GM21367 (cell line): ENCODE results near the gene PAX2.

Source experiments
- ATAC-seq: cut with Tn5 transposase; IDR thresholded peaks from one replicate; pipeline ENCODE4 v1.9.1; 2021; ENCODE audit not compliant: unreplicated experiment

Gene PAX2

DNA sequence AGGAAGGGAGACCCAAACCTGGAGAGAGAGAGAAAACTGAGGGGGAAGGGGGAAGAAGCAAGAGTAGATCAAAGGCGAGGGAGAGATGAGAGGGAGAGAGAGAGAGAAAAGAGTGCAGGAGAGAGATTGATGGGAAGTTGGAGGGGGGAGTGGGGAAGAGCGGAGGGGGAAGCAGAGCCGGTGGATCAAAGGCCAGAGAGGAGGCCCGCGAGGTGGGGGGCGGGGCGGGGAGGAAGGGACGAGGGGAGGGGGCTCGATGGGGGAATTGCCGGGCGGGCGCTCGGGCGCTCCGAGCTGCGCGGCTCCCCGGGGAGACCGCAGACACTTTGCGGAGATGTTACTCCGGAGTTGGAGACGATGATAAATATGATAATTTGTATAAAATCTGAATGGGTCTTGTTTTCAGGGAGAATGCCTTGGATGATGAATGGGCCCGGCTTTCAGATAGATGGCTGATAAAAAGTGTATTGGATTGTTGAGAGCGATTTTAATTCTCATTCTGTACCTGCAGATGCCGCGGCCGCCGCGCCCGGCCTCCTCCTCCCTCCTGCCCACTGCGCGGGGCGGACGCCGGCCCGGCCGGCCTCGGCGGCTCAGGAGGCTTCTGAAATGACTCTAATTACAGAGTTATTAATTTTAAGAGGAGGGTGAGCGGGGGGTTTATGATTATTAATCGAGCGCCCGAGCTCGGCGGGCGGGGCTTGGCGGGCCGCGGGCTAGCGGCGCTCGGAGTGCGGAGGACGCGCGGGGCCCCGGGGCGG, 21.4 kb upstream of the PAX2 start:
- no peak for ATAC-seq

DNA sequence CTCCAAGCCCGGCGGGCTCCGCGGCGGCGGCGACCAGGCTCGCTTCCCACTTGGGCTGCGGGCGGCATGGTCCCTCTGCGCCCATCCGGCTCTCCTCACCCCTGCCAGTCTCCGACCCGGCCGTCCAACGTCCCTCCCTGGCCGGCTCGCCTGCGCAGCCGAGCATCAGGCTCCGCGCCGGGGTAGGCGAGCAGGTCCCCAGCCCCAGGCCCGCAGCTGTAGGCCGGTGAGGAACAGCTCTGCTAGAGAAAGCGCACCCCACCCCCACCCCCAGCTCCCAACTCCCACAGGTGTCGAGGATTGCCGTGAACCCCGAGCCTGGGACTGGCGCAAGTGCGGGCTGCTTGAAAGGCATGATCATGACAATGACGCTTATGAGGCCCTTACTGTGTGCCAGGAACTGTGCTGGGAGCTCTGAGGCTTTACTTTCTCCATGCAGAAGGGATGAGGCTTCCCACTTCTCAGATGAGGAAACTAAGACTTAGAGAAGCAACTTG, 20.8 kb upstream of the PAX2 start:
- no peak for ATAC-seq

DNA sequence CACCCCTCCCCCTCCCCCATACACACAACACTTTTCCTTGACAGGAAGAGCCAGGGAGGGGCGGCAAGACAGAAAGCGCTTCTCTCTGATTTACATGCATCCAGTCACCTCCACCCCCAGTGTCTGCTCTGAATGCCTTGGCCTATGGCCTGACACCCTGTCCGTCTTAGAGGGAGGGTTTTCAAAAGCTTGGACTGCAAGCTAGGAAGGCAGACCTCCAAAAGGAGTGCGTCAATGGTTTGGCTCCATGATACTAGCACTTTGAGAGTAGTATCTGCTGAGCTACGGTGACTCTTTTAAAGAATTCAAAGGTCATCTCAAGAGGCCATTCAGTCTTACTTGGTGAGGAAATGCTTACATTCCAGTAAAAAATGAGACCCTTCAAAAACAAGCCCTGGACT, 20.3 kb upstream of the PAX2 start:
- no peak for ATAC-seq

DNA sequence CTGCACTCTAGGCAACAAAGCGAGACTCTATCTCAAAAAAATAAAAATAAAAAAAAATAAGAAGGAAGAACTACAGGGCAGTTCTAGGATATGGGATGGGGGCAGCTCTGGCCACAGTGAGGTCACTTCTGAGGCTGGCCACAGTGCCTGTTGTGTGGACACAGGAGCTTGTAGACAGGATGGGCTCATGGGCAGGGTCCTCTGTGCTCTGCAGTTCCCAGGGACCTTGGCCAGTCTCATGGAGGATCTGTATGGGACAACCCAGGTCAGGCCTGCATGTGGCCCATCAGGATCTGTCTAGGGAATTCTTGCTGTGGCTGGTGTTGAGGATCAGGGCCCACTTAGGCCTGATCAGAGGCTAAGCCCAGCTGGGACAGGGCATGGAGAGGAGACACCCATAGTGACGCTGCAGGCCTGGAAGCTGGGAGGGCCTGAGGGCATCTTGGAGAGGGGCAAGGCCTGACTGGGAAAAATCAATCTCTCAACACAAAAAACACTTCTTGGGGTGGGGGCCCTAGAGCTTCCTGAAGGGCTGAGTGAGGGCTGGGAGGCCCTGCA, 19.4 kb upstream of the PAX2 start:
- no peak for ATAC-seq

- no peak for ATAC-seq
These were observed 17.6 kb upstream of the PAX2 start for GRCh38 chr10:100727808-100728207.

DNA sequence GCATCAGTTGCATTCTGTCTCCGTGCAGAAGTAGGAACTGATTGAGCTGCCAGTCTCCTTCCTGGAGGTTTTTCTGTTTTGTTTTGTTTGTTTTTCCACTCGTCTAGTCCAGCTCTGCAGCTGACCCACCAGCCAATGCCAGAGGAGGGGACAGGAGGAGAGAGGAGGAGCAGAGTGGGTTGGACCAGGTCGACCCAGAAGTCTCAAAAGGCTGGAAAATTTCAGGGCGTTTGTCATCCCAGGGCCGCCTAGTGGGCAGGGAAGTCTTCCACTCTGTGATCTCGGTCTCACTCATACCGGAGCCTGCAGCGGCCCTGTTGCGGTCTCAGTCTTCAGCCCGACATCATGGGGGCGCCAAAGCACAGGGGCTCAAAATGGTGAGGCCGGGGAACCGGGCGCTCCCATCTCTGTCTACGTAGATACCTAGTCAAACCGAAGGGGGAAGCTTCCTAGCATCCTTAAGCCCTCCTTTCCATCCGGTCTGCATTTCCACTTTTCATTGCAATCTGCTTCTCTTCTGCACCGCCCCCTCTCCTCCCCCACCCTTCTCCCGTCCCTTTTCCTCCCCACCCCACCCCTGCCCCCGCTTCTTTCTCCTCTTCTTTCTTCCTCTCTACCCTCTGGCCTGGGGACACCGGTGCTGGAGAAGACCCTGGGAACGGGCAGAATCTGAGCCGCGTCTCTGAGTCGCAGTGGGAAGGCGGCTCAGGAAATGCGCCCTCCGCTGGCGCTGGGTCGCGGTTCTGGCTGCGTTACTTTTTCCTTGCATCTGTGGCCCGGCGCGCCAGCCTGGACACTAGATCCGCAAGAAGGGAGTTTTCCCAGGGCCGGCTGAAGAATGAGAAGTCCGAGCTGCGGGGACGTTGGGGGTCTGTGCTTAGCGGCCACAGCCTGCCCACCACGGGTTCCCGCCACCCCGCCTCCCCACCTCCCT, 16.2 kb upstream of the PAX2 start:
- no peak for ATAC-seq

GRCh38 chr10:100729862-100730724, 15.3 kb upstream of the PAX2 start:
- no peak for ATAC-seq

DNA sequence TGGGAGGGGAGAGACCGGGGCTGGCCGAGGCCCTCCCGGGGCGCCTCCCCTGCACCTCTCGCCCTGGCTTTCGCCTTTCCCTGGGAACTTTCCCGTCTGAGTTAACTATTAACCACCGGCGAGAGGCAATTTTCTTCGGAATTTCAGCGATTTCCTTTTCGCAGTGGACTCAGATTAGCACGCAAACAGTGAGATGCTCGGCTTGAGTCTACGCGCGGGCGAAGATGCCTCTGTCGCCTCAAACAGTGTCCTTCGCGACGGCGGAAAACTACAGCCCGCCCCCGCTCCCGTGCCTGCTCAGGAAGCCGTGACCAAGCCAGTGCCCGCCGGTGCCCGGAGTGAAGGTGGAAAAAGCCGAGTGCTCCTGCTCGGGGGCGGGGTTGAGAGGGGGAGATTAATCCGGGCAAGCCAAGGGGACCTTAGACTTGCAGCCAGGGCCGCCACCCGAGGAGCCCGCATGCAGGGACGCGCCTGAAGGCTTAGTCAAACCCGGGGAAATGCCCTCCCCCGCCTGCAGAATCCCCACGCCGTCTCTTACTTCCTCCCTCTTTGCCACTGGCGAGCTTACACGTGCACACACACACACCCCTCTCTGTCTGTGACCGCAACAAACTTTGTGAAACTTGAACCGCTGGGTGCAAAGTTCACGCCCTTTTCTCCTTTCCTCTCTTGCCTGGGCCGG, 14.5 kb upstream of the PAX2 start:
- peak; percentile 64 for ATAC-seq

DNA sequence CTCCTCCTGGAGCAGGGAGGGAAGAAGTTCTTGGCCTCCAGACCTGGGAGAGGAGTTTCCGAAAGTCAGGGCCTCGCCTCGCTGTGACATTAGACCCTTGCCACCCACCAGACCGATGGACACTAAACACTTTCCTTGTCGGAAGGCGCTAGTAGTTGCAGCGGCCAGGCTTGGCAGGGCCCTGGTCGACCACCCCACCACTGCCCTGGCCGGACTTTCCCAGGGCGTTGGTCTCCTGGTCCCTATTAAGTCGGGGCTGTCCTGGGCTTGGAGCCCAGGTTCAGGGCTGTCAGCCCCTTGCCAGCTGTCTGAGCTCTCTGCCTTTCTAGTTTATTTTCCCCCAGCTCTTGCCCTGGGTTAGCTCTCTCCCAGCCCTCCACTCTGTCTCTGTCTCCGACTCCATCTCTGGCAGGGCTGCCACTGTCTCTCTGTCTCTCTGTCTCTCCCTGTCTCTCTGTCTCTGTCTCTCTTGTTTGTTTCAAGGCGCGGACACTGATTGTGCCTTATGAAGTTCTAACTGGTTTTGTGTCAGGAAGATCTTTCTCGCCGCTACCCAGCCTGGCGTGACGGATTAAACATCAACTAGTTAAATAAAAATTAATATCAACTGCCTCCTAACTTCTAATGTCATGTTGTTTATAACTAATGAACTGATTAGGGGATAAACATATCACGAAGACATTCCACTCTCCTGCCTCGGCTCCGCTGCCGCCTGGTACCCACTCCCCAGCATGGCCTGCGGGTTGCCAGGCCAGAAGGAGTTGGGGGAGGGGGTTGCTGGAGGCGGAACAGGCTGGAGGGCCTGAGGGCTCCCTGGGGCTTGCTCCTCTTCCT, 13.8 kb upstream of the PAX2 start:
- ATAC-seq, result no peak

DNA sequence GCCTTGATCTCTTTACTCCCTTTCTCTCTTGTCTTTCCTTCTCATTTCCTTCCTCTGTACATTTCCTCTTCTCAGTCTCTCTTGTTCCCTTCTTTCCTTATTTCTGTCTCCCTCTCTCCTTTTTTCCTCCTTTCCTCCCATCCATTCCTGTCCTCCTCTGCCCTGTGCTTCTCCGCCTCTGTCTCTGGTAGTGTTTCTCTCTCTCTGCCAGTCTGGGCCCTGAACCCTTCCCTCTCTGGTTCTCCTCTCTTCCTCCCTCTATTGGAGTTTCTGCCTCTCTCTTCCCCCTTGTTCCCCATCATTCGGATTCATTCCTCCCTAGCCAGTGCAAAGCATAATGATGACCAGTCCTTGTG, 13.2 kb upstream of the PAX2 start:
- no peak for ATAC-seq

DNA sequence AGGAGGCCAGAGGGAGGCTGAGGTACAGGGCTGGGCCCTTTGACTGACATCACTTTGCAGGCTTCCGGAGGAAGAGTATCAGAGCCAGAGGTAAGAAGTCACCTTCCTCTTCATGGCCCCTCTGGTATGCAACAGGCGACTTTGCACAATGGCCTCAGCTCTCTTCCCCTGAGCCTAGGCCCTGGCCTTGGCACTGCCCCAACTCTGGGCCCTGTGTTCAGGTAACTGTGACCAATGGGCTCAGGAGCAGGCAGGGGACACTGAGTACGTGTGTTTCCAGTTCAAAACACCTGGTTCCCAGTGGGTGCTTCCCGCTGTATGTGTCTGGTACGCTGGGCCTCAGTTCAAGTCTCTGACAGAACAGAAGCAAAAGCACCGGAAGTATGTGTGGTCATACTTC, 12.1 kb upstream of the PAX2 start:
- no peak for ATAC-seq

DNA sequence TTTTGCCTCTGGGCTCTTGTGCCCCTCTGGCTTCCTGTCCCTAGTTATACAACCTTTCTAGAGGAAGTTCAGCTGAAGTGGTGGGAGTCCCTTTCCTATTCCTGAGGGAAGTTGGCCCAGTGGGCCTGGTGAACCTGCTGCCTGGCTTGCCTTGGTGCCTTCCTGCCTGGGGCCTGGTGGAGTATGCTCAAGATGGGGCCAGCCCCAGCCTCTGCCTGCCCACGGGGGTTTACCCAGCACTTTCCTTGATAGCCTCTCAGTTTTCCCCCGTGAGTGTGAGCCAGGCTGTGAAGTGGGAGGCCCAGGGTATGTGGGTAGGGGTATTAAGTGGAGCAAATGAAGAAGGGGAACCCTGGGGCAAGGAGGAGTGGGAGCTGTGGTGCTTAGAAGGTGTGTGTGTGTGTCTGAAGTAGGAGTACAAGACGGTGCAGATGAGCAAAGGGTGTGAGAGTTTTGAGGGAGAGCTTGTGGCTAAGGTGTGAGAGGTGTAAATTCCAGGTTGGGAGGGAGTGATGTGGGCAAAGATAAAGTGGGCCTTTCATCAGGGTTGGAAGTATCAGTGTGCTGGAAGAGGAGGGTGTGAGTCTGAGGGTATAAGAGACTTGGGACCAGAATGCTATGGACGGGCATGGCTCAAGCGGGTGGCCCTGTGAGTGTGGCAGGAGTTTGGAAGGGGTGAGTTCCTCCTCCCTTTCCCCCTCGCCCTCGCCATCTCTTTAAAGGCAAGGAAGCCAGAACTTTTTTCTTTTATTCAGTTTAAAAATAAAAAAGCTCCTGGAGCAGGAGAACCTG, 10.9 kb upstream of the PAX2 start:
- ATAC-seq, result no peak

- no peak for ATAC-seq
These were observed 10.4 kb upstream of the PAX2 start for GRCh38 chr10:100735087-100735336.

- no peak for ATAC-seq
These were observed 9.8 kb upstream of the PAX2 start for GRCh38 chr10:100735337-100736143.

GRCh38 chr10:100736144-100736808, 9.1 kb upstream of the PAX2 start:
- ATAC-seq, result no peak

- ATAC-seq, result no peak
These were observed 8.5 kb upstream of the PAX2 start for GRCh38 chr10:100736809-100737354.

- no peak for ATAC-seq
These were observed 7.9 kb upstream of the PAX2 start for GRCh38 chr10:100737355-100738054.
